NCI-H1694 treated with DMSO at 0.1 percent for 48 hours (cell line): ENCODE results near the gene KIF4A.
"Not testable (repeated sequence)": the region's sequence is repeated elsewhere in the genome, so short reads cannot be mapped to it uniquely, and the experiment has no call there.

Source experiments
- DNase-seq: peaks from one replicate; lab custom pipeline; 2025; lab: John Stamatoyannopoulos, UW

Gene KIF4A

GRCh38 chrX:70289793-70290770 lies at the start of gene KIF4A, which contains the start of gene PDZD11:
KIF4A (plus strand) TSS chrX:70290104; CDS start chrX:70290459, 355 bp downstream.
PDZD11 (minus strand) TSS chrX:70289927; CDS start chrX:70289341, 586 bp downstream.
- peak; percentile 65 for DNase-seq

GRCh38 chrX:70240751-70241150 lies 49.2 kb upstream of the KIF4A start:
- DNase-seq: no peak

- no peak for DNase-seq
Observed at GRCh38 chrX:70241501-70241900, 48.4 kb upstream of the KIF4A start.

- not testable (repeated sequence) for DNase-seq
Observed at GRCh38 chrX:70243601-70244000, 46.3 kb upstream of the KIF4A start.

- DNase-seq: no peak
Observed at GRCh38 chrX:70244881-70245280, 45.0 kb upstream of the KIF4A start.

- no peak for DNase-seq
Observed at GRCh38 chrX:70247252-70247651, 42.7 kb upstream of the KIF4A start.

GRCh38 chrX:70252491-70252890 lies 37.4 kb upstream of the KIF4A start:
- no peak for DNase-seq

GRCh38 chrX:70253377-70254062 lies 36.4 kb upstream of the KIF4A start:
- no peak for DNase-seq

- no peak for DNase-seq
Observed at GRCh38 chrX:70254063-70254400, 35.9 kb upstream of the KIF4A start.

GRCh38 chrX:70254909-70255308 lies 35.0 kb upstream of the KIF4A start:
- DNase-seq: no peak

GRCh38 chrX:70255452-70255851 lies 34.5 kb upstream of the KIF4A start:
- DNase-seq: no peak

- DNase-seq: no peak
Observed at GRCh38 chrX:70257423-70258288, 32.2 kb upstream of the KIF4A start.

- DNase-seq: no peak
Observed at GRCh38 chrX:70260104-70260503, 29.8 kb upstream of the KIF4A start, which contains the start of gene P2RY4. P2RY4 (minus strand) TSS chrX:70260204; CDS start chrX:70259624, 580 bp downstream.

GRCh38 chrX:70262952-70263567 lies 26.8 kb upstream of the KIF4A start:
- DNase-seq: peak; percentile 0

GRCh38 chrX:70264784-70265183 lies 25.1 kb upstream of the KIF4A start:
- DNase-seq: no peak

- DNase-seq: no peak
Observed at GRCh38 chrX:70268034-70268433, 21.9 kb upstream of the KIF4A start, which contains the start of gene ARR3. ARR3 (plus strand) TSS chrX:70268334; CDS start chrX:70269386, 1,052 bp downstream.

- DNase-seq: not testable (repeated sequence)
Observed at GRCh38 chrX:70274029-70274428, 15.9 kb upstream of the KIF4A start.

- no peak for DNase-seq
Observed at GRCh38 chrX:70279081-70279480, 10.8 kb upstream of the KIF4A start.

- DNase-seq: no peak
Observed at GRCh38 chrX:70280573-70280972, 9.3 kb upstream of the KIF4A start.

GRCh38 chrX:70281951-70282350 lies 8.0 kb upstream of the KIF4A start, which contains the start of gene RAB41:
RAB41 (plus strand) TSS chrX:70282172; CDS start chrX:70282218, 46 bp downstream.
- no peak for DNase-seq

- DNase-seq: no peak
Observed at GRCh38 chrX:70289168-70289792, 624 bp upstream of the KIF4A start.
